ENCODE measurements around the gene EIF4A3. TPM values are rescaled to one million over a fixed set of nuclear protein-coding genes. Genes with fewer than 3 reads are reported as not detected.
A peak's percentile ranks its signal among the peaks of the same experiment; 100 is the strongest.

Gene EIF4A3
- total and polyA plus RNA-seq, 9 of the 15 experiments (the other 6 are each of a cell fraction or from before 2014, with no cell fraction given): 62.7 to 171 (median 127) TPM

DNA sequence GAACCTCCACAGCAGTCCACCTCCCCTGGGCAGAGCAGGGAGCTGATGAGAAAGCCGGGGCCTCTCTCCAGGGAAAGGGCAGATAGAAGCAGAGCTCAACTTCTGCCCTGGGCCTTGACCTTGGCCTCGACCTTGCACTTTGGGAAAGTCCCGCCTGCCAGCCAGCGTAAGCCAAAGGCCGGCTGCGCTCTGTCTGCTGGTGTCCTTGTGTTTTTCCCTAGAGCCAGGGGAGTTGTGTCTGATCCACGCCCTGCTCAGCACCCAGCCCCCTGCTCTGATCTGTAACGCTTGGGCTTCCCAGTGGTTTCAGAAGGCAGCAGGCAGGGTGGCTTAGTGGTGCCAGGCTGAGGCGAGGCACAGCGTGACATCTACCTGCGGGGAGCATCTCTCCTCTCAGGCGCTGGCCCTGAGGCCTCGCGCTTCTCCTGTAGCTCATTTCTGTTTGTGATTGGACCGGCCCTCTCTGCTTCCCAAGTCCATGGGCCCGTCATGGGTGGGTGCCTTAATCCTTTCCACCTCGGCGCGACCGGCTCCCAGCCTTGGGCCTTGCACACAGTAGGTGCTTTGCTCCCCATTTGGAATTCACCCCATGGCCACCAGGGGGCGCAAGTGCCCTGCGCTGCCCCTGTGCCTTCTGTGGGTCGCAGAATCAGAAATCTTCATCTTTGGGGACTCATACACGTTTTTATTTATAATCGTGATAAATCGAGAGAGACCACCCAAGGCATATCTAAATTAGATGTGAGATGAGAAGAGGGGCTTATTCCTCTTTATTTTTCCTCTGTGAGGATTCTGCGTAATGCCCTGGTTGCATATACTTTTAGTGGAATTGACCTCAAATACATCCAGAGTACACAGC is 49.0 kb upstream of the EIF4A3 start (continued):
- TF ChIP-seq, protein P1, sequence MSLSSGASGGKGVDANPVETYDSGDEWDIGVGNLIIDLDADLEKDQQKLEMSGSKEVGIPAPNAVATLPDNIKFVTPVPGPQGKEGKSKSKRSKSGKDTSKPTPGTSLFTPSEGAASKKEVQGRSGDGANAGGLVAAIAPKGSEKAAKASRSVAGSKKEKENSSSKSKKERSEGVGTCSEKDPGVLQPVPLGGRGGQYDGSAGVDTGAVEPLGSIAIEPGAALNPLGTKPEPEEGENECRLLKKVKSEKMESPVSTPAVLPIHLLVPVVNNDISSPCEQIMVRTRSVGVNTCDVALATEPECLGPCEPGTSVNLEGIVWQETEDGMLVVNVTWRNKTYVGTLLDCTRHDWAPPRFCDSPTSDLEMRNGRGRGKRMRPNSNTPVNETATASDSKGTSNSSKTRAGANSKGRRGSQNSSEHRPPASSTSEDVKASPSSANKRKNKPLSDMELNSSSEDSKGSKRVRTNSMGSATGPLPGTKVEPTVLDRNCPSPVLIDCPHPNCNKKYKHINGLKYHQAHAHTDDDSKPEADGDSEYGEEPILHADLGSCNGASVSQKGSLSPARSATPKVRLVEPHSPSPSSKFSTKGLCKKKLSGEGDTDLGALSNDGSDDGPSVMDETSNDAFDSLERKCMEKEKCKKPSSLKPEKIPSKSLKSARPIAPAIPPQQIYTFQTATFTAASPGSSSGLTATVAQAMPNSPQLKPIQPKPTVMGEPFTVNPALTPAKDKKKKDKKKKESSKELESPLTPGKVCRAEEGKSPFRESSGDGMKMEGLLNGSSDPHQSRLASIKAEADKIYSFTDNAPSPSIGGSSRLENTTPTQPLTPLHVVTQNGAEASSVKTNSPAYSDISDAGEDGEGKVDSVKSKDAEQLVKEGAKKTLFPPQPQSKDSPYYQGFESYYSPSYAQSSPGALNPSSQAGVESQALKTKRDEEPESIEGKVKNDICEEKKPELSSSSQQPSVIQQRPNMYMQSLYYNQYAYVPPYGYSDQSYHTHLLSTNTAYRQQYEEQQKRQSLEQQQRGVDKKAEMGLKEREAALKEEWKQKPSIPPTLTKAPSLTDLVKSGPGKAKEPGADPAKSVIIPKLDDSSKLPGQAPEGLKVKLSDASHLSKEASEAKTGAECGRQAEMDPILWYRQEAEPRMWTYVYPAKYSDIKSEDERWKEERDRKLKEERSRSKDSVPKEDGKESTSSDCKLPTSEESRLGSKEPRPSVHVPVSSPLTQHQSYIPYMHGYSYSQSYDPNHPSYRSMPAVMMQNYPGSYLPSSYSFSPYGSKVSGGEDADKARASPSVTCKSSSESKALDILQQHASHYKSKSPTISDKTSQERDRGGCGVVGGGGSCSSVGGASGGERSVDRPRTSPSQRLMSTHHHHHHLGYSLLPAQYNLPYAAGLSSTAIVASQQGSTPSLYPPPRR (CRISPR knock-in tag; IDR thresholded peaks at IDR 0.05; ENCODE audit: borderline replicate concordance): no peak
- TF ChIP-seq, protein P2, sequence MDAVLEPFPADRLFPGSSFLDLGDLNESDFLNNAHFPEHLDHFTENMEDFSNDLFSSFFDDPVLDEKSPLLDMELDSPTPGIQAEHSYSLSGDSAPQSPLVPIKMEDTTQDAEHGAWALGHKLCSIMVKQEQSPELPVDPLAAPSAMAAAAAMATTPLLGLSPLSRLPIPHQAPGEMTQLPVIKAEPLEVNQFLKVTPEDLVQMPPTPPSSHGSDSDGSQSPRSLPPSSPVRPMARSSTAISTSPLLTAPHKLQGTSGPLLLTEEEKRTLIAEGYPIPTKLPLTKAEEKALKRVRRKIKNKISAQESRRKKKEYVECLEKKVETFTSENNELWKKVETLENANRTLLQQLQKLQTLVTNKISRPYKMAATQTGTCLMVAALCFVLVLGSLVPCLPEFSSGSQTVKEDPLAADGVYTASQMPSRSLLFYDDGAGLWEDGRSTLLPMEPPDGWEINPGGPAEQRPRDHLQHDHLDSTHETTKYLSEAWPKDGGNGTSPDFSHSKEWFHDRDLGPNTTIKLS (IDR thresholded peaks at IDR 0.05; ENCODE audit: borderline replicate concordance, low read depth): no peak
- TF ChIP-seq POLR2AphosphoS5 (IDR thresholded peaks at IDR 0.05; ENCODE audit: control insufficient read depth, insufficient read depth, low read depth, low read length) (no peak), ZNF311 (CRISPR knock-in tag; IDR thresholded peaks at IDR 0.05) (no peak), IFI16 (CRISPR knock-in tag; IDR thresholded peaks at IDR 0.05) (no peak), CAMTA2 (CRISPR knock-in tag; conservative IDR thresholded peaks at IDR 0.05) (no peak), PPARD (CRISPR knock-in tag; IDR thresholded peaks at IDR 0.05) (no peak), MYBL2 (IDR thresholded peaks at IDR 0.05; ENCODE audit: low read depth) (no peak), MYBL2 (CRISPR knock-in tag; IDR thresholded peaks at IDR 0.05; ENCODE audit: borderline replicate concordance) (no peak), SETDB1 (IDR thresholded peaks at IDR 0.05; ENCODE audit: low read length) (no peak), BDP1 (IDR thresholded peaks at IDR 0.05; ENCODE audit: insufficient read depth, insufficient read length) (no peak), ZNF436 (CRISPR knock-in tag; IDR thresholded peaks at IDR 0.05) (no peak), CBFA2T2 (conservative IDR thresholded peaks at IDR 0.05) (no peak), NR2C1 (IDR thresholded peaks at IDR 0.05) (no peak), NR2C1 (tag; IDR thresholded peaks at IDR 0.05) (no peak)
- TF ChIP-seq, protein P3, sequence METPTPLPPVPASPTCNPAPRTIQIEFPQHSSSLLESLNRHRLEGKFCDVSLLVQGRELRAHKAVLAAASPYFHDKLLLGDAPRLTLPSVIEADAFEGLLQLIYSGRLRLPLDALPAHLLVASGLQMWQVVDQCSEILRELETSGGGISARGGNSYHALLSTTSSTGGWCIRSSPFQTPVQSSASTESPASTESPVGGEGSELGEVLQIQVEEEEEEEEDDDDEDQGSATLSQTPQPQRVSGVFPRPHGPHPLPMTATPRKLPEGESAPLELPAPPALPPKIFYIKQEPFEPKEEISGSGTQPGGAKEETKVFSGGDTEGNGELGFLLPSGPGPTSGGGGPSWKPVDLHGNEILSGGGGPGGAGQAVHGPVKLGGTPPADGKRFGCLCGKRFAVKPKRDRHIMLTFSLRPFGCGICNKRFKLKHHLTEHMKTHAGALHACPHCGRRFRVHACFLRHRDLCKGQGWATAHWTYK (CRISPR knock-in tag; IDR thresholded peaks at IDR 0.05): no peak
- TF ChIP-seq, protein P4, sequence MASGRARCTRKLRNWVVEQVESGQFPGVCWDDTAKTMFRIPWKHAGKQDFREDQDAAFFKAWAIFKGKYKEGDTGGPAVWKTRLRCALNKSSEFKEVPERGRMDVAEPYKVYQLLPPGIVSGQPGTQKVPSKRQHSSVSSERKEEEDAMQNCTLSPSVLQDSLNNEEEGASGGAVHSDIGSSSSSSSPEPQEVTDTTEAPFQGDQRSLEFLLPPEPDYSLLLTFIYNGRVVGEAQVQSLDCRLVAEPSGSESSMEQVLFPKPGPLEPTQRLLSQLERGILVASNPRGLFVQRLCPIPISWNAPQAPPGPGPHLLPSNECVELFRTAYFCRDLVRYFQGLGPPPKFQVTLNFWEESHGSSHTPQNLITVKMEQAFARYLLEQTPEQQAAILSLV (tag; IDR thresholded peaks at IDR 0.05): no peak
- TF ChIP-seq, protein P5, sequence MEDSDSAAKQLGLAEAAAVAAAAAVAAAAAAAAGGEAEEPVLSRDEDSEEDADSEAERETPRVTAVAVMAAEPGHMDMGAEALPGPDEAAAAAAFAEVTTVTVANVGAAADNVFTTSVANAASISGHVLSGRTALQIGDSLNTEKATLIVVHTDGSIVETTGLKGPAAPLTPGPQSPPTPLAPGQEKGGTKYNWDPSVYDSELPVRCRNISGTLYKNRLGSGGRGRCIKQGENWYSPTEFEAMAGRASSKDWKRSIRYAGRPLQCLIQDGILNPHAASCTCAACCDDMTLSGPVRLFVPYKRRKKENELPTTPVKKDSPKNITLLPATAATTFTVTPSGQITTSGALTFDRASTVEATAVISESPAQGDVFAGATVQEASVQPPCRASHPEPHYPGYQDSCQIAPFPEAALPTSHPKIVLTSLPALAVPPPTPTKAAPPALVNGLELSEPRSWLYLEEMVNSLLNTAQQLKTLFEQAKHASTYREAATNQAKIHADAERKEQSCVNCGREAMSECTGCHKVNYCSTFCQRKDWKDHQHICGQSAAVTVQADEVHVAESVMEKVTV (CRISPR knock-in tag; IDR thresholded peaks at IDR 0.05): peak; percentile 90
